IMR-90 (cell line): ENCODE results near the gene DTHD1.

ENCODE experiments used
- BHLHE40 ChIP-seq: fragments of 150-350 bp; IDR thresholded peaks from 2 replicates; pipeline ENCODE4 v1.6.1; 2016; ENCODE audit warnings: mild to moderate bottlenecking, low read depth, low read length
- CEBPB ChIP-seq: IDR thresholded peaks from 2 replicates; pipeline ENCODE4 v1.6.1; 2012; ENCODE audit warnings: low read depth, low read length, improper control_type of control experiment
- CTCF ChIP-seq: conservative IDR thresholded peaks from 2 replicates; pipeline ENCODE4 v1.5.1; 2012; ENCODE audit warnings: mild to moderate bottlenecking, low read depth, low read length, improper control_type of control experiment
- ELK1 ChIP-seq: fragments of 150-350 bp; IDR thresholded peaks from 2 replicates; pipeline ENCODE4 v1.6.1; 2016; ENCODE audit warnings: low read depth, mild to moderate bottlenecking, low read length, moderate library complexity, borderline replicate concordance
- FOS ChIP-seq: fragments of 150-350 bp; IDR thresholded peaks from 2 replicates; pipeline ENCODE4 v1.6.1; 2016; ENCODE audit warnings: low read depth, low read length
- MAFK ChIP-seq: IDR thresholded peaks from 2 replicates; pipeline ENCODE4 v1.6.1; 2012; ENCODE audit warnings: low read depth, low read length, improper control_type of control experiment
- MAZ ChIP-seq: IDR thresholded peaks from 2 replicates; pipeline ENCODE4 v1.6.1; 2012; ENCODE audit warnings: low read depth, mild to moderate bottlenecking, low read length, improper control_type of control experiment, moderate library complexity, borderline replicate concordance
- NFE2L2 ChIP-seq: fragments of 150-350 bp; IDR thresholded peaks from 2 replicates; pipeline ENCODE4 v1.6.1; 2016; ENCODE audit warnings: low read depth, mild to moderate bottlenecking, low read length
- POLR2A ChIP-seq: IDR thresholded peaks from 2 replicates; pipeline ENCODE4 v1.6.1; 2012; ENCODE audit warnings: mild to moderate bottlenecking, low read depth, low read length
- RAD21 ChIP-seq: IDR thresholded peaks from 2 replicates; pipeline ENCODE4 v1.6.1; 2012; ENCODE audit warnings: low read length, improper control_type of control experiment
- USF2 ChIP-seq: fragments of 150-350 bp; IDR thresholded peaks from 2 replicates; pipeline ENCODE4 v1.6.1; 2017; ENCODE audit warnings: mild to moderate bottlenecking, antibody characterized with exemption, low read length, low read depth

GRCh38 chr4:36343501-36344175, 62.2 kb downstream of the DTHD1 start:
- TF ChIP-seq POLR2A (no peak), CTCF (no peak), CEBPB (no peak), ELK1 (no peak), NFE2L2 (no peak), MAFK (no peak), FOS (no peak), USF2 (no peak), RAD21 (no peak), BHLHE40 (no peak), MAZ (no peak)
